Bronchial epithelial cell (primary cell): ENCODE results near the gene RAPGEF1. TPM values are rescaled to one million over a fixed set of nuclear protein-coding genes. Genes with fewer than 3 reads are reported as not detected.

Source experiments
- DNase-seq: peaks from one replicate; pipeline ENCODE4 v3.0.0-alpha.2; 2010; ENCODE audit warnings: low read depth
- FAIRE-seq: peaks from 2 replicates; lab custom pipeline; 2011; peaks lifted over from hg19 to GRCh38; lab: Jason Lieb, UNC
- H3K27me3 ChIP-seq: 2 replicates; pipeline ENCODE4 v1.5.1; 2011; ENCODE audit warnings: low read length; ENCODE audit not compliant: control insufficient read depth, insufficient read depth
- H3K36me3 ChIP-seq: 2 replicates; pipeline ENCODE4 v1.5.1; 2011; ENCODE audit warnings: low read length; ENCODE audit not compliant: control insufficient read depth, insufficient read depth
- H3K4me3 ChIP-seq: 2 replicates; pipeline ENCODE4 v1.5.1; 2011; ENCODE audit warnings: mild to moderate bottlenecking, low read depth, low read length, control low read depth
- total RNA-seq: library from RNA; depleted of rRNA; stranded (reverse); fragments of >200 nt; gene quantifications from 2 replicates; pipeline ENCODE4 v1.2.1, GENCODE V29; 2014
- TF ChIP-seq, protein P1 (sequence below): IDR thresholded peaks from 2 replicates; pipeline ENCODE4 v1.5.1; 2011; ENCODE audit warnings: mild to moderate bottlenecking, moderate library complexity, low read length, control low read depth, inconsistent platforms; ENCODE audit not compliant: insufficient read depth, severe bottlenecking

The RAPGEF1 gene
- total RNA-seq, 1 donor from 2014 or later, result 19.2 TPM

- DNase-seq, result no peak
- FAIRE-seq, result no peak
These were observed 122.3 kb downstream of the RAPGEF1 start for GRCh38 chr9:131617611-131618010.

GRCh38 chr9:131616983-131617604 is 122.8 kb downstream of the RAPGEF1 start:
- TF ChIP-seq, protein P1, sequence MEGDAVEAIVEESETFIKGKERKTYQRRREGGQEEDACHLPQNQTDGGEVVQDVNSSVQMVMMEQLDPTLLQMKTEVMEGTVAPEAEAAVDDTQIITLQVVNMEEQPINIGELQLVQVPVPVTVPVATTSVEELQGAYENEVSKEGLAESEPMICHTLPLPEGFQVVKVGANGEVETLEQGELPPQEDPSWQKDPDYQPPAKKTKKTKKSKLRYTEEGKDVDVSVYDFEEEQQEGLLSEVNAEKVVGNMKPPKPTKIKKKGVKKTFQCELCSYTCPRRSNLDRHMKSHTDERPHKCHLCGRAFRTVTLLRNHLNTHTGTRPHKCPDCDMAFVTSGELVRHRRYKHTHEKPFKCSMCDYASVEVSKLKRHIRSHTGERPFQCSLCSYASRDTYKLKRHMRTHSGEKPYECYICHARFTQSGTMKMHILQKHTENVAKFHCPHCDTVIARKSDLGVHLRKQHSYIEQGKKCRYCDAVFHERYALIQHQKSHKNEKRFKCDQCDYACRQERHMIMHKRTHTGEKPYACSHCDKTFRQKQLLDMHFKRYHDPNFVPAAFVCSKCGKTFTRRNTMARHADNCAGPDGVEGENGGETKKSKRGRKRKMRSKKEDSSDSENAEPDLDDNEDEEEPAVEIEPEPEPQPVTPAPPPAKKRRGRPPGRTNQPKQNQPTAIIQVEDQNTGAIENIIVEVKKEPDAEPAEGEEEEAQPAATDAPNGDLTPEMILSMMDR, result no peak
- FAIRE-seq (no peak), DNase-seq (no peak)
- Histone ChIP-seq H3K36me3 (peaks cover 12% of the 10 kb centered on the region), H3K27me3 (no peaks in the 10 kb centered on the region), H3K4me3 (no peak overlapping the region)

More at GRCh38 chr9:131617611-131618010, 122.3 kb downstream of the RAPGEF1 start:
- no peak overlapping the region for H3K4me3 ChIP-seq
- H3K27me3 ChIP-seq, result no peaks in the 10 kb centered on the region
- H3K36me3 ChIP-seq, result peaks cover 12% of the 10 kb centered on the region
- TF ChIP-seq, protein P1, result no peak

DNA sequence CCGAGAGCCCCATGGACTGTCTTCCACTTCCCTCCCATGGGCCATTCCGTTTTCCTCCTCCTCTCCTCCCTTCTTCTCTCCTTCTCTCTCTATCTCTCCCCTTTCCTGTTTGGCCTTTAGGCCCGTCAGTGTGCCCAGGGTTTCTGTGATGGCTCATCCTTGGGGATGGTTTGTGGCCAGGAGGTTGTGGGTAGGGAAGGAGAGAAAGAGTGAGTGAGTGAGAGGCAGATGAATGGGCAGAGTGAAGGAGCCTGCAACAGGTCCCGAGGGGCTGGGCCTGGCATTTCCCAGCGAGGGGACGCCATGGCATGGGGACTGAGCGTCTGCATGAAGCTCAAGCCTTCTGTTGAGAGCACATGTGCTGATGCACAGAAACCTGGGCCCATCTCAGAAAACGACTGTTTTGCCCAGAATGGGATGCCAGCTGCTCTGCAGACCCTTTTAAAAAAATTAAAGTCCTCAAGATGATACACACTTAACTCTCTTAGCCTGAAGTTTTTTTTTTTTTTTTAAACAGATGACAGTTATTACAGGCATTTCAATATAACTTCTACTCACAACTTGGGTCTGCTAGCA is 125.4 kb downstream of the RAPGEF1 start:
- Histone ChIP-seq H3K27me3 (no peaks in the 10 kb centered on the region), H3K4me3 (no peak overlapping the region), H3K36me3 (peaks cover 9% of the 10 kb centered on the region)
- no peak for FAIRE-seq
- TF ChIP-seq, protein P1, result no peak
- DNase-seq, result no peak

GRCh38 chr9:131613921-131614320 is 126.0 kb downstream of the RAPGEF1 start:
- Histone ChIP-seq H3K36me3 (peaks cover 5% of the 10 kb centered on the region), H3K4me3 (no peak overlapping the region), H3K27me3 (no peaks in the 10 kb centered on the region)
- no peak for DNase-seq
- peak; percentile 43 for FAIRE-seq
- TF ChIP-seq, protein P1, result no peak

- H3K27me3 ChIP-seq, result no peaks in the 10 kb centered on the region
- DNase-seq (no peak), FAIRE-seq (no peak)
- peaks cover 4% of the 10 kb centered on the region for H3K36me3 ChIP-seq
- H3K4me3 ChIP-seq, result no peak overlapping the region
- TF ChIP-seq, protein P1, result no peak
These were observed 127.0 kb downstream of the RAPGEF1 start for GRCh38 chr9:131612851-131613250.
